GM18511 (cell line): ENCODE measurements around the gene ESYT1.
"Not testable (repeated sequence)": the region's sequence is repeated elsewhere in the genome, so short reads cannot be mapped to it uniquely, and the experiment has no call there.

Experiments used
- ATAC-seq: cut with Tn5 transposase; IDR thresholded peaks from one replicate; pipeline ENCODE4 v1.9.1; 2021; ENCODE audit warnings: mild to moderate bottlenecking, moderate library complexity; ENCODE audit not compliant: unreplicated experiment

Gene ESYT1

DNA sequence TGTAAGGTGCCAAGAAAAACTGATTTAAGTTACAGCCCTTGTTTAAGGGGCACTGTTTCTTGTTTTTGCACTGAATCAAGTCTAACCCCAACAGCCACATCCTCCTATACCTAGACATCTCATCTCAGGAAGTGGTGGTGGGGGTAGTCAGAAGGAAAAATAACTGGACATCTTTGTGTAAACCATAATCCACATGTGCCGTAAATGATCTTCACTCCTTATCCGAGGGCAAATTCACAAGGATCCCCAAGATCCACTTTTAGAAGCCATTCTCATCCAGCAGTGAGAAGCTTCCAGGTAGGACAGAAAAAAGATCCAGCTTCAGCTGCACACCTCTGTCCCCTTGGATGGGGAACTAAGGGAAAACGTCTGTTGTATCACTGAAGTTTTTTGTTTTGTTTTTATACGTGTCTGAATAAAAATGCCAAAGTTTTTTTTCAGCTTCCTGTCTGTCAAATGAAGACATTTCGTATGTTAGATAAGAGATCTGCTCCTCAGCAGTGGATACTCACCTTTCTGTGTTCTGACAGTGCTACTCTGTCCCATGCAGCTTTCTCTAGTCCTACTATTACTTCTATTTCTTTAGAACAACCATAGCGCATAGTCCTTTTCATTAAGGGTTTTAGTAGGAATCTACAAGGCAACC lies 24.9 kb upstream of the ESYT1 start:
- no peak for ATAC-seq

DNA sequence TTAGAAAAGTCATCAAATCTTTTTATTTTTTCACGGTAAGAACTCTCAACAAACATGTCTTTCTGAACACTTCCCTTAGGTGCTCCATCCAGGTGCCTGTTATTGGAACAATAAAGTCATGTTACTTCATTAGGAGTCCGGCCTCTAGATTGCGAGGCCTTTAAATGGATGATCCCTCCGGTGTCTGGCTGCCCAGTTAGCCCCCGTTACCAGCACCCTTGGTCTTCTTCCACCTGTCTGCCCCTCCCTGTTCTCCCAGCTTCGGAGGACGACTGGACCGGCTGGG lies 24.3 kb upstream of the ESYT1 start:
- ATAC-seq: no peak

DNA sequence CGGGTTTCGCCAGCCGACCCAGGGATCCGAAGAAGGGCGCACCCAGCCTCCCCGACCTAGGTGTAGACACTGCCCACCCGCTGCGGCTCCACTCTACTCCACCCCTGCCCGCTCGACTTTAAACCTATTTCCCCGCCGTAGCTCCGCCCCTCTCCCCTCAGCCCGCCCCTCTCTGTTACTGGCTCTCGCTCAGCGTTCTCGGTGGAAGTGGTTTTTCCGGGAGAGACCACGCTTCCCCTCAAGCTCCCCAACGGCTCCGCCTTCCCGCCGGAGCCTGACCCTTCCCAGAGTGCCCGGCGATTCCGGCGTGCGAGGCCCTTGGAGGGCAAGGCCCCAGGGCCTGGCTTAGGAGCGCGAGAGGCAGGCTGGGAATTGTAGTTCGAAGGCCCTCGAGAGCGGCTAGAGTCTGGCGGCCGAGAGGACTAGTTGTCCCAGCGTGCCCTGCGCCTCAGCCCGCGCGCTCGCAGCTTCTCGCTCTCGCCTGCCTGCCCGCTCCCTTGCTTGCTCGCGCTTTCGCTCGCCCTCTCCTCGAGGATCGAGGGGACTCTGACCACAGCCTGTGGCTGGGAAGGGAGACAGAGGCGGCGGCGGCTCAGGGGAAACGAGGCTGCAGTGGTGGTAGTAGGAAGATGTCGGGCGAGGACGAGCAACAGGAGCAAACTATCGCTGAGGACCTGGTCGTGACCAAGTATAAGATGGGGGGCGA lies 23.8 kb upstream of the ESYT1 start, which contains the start of gene PA2G4:
TSS of gene PA2G4 (plus strand) at position 451 of the 706 bp plus-strand sequence. CDS start at position 630, 179 bp downstream.
- peak; percentile 96 for ATAC-seq

DNA sequence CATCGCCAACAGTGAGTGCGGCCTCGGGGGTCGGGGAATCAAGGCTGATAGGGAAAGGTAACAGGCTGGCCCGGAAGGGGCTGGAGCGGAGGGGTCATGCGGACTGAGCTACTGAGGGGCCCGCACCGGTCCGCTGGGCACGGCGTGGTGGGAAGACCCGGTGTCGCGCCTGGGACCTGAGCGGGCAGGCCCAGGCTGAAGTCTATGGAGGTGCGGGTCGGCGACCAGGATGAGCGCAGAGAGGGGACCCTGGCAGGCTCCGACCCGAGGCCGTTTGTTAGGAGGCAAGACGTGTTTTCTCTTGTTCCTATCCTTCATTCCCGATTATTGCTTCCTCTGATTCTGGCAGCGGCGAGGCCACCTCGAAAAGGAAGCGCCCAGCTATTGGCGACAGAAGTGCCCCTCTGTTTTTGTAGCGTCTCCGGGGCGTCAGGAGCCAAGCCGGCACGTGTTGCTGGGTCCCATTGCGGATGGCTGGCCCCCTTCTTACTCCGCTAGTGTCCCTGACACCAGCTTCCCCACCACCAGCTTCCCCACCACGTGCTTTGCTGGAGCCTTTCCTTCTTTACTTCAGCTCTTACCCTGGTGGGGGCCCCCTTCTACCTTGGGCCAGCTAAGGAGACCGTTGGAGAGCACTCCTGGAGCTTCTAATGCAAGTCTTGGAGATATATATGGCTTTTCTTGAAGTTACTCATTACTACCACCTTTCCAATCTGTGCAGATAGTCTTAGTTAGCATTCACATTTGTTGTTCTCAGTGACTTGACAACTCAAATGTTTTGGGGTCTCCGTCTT lies 23.1 kb upstream of the ESYT1 start:
- ATAC-seq: peak; percentile 14

DNA sequence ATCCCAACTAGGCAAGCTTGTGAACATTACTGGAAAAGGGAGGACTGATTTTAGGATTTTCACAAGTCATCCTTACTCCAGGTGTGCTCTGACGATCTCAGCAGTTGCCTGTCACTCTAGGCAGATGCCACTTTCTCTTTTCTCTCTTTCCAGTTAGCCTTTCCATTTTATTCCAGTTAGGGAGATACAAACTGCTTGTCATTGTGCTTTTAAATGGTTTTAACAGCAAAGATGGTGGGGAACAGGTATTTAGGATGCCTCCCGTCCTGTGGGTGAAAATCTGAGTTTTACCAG lies 22.5 kb upstream of the ESYT1 start:
- ATAC-seq: no peak

DNA sequence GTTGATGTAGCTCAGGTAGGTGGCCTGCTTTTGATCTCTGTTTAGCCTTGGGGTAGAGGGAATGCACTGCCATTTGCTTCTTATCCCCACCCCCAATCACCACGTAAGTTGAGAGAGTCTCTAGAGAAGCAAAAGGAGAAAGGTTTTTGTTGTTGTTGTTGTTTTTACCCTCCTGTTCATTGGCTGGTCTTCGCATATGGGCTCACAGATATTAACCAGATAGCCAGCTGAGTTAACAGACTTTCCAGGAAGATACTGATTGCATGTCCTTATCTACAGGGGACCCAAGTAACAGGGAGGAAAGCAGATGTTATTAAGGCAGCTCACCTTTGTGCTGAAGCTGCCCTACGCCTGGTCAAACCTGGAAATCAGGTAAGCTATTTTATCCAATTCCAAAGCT lies 20.8 kb upstream of the ESYT1 start:
- ATAC-seq: no peak

DNA sequence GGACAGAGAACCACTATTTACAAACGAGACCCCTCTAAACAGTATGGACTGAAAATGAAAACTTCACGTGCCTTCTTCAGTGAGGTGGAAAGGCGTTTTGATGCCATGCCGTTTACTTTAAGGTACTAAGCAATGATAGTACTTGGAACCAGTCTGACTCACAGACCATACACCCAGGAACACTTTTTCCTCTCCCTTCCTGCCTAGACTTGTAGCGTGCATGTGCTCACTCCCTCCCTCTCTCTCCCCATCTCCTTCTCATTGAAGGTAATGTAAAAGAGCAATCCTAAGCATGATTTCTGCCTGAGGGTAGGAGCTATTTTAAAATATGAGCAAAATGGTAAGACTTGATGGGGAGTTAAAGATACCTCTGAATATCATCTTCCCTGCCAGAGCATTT lies 17.5 kb upstream of the ESYT1 start:
- ATAC-seq: no peak

DNA sequence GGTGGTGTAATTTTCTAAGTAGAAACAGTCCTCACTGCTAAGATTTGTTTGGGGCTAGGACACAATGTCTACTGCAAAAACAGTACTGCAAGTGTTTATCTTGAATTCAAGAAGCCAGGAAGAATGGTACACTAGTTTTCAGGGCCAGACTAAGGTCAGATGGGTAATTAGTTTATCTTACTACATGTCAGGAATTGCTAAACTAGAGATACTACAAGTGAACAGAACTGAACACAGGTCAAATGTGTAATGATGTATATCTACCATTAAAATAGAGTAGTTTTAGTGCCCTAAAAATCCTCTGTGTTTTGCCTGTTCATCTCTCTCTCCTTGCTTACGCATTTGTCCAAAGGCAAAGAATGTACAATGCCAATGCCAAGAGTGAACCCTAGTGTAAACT lies 14.0 kb upstream of the ESYT1 start:
- no peak for ATAC-seq

DNA sequence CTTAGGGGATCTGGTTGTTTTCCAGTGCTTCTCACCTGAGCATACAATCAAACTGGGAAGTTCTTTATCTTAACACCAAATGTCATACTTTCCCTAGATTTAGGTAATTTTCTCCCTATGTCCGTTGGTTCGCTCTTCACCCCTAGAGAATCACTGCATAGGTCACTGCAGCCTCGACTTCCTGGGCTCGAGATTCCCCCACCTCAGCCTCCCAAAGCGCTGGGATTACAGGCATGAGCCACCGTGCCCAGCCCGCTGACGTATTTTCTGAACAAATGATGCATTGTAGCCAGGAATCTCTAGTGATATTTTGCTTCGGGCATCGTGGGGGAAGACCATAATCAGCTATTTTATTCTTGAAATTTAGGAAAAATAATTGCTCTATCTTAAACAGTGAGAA lies 12.7 kb upstream of the ESYT1 start:
- no peak for ATAC-seq

DNA sequence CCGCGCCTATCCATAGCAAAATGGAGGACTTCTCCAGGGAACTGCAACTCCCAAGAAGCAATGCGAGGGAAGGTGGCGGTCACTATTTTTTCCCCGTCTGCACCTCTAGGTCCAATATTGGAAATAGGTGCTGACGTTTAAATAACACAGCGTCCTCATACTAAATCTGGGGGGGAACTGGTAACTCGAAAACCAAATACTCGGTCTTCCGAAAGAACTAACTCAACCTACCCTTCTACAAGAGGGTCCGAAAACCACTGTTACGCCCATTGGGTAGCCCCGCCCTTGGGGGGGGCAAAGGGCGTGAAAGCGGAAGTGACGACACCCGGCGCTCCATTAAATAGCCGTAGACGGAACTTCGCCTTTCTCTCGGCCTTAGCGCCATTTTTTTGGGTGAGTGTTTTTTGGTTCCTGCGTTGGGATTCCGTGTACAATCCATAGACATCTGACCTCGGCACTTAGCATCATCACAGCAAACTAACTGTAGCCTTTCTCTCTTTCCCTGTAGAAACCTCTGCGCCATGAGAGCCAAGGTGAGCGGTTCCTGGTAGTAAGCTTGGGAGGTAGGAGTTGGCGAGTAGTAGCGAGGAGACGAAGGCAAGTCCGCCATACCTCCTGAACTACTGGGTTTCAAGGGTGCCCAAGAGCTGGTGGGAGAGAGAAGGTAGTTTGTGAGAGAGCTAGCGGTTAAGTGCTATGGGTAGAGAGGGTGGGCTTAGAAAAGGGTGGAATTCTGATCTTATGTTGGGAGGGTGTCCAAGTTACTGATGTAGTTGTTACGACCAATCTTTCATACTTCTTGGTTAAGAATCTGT lies 11.6 kb upstream of the ESYT1 start, which contains the start of gene RPL41:
TSS of gene RPL41 (plus strand) at position 367 of the 815 bp plus-strand sequence.
- ATAC-seq: peak; percentile 51

DNA sequence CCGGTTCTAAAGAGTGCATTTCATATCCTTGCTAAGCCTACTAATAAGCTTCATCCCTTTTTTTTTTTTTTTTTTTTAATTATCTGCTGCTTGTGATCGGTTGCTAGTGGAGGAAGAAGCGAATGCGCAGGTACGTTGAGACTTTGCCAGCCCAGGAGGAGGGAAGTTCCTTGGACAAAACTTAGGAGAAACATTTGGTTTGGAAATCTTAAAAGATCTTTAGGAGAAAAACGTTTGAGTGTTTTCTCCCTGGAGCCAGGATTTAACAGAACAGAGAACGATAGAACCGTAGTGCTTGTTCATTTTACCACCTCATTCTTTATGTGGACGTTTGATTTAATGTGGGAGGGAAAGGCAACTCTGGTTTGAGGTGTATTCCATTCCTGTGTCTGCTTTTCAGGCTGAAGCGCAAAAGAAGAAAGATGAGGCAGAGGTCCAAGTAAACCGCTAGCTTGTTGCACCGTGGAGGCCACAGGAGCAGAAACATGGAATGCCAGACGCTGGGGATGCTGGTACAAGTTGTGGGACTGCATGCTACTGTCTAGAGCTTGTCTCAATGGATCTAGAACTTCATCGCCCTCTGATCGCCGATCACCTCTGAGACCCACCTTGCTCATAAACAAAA lies 10.9 kb upstream of the ESYT1 start:
- ATAC-seq: not testable (repeated sequence)

DNA sequence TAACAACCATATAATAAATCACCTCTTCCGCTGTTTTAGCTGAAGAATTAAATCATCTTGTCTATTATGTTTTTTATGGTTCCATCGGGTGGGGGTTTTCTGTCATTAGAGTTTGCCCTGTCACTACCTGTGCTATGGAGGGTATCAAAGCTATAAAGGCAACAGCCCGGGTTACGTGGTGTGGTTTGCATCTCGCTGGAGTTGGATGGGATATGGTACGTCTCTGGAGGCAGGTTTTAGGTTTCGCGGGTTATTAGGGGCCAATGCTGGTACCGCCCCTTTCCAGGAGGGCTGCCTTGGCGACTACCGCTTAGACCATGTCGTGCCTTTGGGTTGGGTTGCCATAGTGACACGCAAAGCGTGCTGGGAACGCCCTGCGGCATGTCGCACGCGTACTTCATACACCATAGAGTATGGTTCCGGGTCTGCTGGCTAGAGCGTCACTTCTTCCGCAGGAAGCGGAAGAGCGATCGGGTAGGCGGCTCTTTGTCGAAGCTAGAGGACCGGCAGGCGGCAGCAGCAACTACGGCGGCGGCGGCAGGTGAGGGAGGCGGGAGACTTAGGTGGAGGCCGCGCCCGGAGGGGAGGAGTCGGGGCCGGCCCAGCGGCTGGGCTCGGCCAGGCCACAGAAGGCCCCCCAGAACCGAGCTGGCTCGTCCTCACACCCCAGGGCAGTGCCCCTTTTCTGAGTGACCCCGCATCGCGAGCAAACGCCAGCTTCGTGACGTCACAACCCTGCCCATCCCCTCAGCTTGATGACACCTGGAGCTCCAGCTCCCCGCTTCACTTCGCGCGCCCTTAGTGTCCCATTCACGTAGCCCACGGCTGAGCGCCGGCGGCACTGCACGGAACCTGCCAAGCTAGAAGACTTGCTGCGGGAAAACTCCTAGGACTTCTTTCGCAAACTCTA lies 10.0 kb upstream of the ESYT1 start, which contains the start of gene ZC3H10:
TSS of gene ZC3H10 (plus strand) at position 489 of the 910 bp plus-strand sequence. CDS start 2,297 bp downstream, outside the sequence.
- peak; percentile 85 for ATAC-seq

DNA sequence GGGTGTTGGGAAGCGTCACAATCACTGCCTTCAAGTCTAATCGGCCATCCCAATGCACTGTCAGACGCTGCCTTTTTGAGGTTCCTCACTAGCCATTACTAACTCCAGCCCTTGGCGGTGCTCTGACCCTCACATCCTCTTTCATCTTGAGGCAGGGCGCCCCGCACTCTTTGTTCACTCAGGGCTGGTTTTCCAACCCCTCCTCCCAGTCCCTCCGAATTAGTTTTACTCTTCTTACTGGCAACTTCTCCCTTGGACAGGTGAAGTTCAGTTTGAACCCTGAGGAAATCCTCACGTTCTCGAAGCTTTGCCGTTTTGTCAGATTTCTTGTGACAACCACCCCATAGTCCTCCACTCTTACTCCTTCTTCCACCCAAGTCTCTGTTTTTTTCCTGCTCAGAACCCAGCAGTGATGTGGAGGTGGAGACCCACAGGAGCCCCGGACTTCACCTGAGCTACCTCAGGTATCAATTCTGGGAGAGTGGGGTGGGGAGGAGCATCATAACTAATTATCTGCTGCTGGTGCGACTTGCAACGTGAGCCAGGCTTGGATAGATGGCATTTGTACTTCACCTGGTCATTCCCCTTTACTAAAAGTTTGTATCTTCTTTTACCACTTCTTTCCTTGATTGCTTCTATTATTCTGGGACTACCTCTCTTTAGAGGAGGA lies 9.2 kb upstream of the ESYT1 start:
- no peak for ATAC-seq

DNA sequence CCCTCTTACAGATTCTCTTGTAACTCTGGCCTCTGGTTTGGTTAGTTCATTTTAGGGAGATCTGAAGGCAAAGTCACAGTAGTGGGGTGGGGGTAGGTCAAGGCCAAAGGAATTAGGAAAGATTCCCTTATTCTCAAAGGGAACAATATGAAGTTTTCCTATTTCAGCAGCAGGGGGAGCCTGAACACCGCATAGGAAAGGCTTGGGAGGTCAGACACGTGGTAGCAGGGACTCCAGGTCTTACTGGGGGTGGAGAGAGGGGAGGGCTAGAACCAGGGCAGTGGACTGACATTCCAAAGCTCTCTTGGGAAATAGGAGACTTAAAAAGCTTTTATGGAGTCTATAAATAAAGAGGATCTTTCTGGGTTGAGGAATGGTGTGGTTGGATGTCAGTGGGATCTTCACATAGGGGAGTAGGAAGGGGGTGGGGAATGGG lies 8.7 kb upstream of the ESYT1 start:
- no peak for ATAC-seq

DNA sequence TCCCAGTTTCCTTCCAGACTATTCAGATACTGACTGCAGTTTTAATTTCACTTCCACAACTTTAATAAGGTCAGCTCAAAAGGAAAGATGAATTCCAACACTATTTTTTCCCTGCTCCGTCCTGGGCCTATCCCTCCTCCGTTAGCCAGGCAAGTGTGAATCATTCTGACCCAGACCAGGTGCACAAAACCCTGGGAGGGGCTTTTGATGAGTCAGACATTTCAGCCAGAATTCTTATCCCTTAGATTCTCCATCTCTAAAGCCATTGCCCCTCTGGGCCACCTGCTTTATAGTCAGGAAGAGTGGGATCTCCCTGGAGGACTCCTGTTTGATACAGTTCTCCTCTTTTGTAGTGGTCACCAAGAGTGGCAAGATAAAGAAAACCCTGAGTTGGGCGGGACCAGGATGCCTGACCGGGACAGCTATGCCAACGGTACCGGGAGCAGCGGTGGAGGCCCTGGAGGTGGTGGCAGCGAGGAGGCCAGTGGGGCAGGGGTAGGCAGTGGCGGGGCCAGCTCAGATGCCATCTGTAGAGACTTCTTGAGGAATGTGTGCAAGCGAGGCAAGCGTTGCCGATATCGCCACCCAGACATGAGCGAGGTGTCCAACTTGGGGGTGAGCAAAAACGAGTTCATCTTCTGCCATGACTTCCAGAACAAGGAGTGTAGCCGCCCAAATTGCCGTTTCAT lies 7.8 kb upstream of the ESYT1 start:
- no peak for ATAC-seq

DNA sequence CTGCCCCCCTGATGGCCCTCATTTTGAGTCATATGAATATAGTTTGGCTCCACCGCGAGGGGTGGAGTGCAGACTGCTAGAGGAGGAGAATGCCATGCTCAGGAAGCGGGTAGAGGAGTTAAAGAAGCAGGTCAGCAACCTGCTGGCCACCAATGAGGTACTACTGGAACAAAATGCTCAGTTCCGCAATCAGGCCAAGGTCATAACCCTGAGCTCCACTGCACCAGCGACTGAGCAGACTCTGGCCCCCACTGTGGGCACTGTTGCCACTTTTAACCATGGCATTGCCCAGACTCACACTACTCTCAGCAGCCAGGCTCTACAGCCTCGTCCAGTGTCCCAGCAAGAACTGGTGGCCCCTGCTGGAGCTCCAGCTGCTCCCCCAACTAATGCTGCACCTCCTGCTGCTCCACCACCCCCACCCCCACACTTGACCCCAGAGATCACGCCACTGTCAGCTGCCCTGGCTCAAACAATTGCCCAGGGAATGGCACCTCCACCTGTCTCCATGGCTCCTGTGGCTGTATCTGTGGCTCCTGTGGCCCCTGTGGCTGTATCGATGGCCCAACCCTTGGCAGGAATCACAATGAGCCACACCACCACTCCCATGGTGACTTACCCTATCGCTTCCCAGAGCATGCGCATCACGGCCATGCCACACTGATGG lies 6.7 kb upstream of the ESYT1 start:
- ATAC-seq: no peak

DNA sequence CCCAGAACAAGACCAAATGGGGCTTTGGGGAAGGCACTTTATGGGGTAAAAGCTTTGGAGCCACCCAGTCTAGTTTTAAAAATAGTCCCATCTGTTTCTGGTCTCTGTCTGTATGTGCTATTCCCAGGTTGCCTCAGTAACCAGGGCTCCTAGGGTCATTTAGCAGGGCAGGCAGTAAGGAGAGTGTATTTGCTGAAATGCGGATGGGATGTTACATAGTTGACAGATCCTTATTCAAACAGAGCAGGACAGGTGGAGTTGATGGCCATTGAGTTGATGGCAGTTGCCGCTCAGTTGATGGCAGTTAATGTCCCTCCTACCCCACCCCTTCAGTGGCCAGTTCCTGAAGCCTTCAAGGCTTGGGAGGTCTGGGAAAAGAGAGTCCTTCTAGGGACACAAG lies 5.4 kb upstream of the ESYT1 start:
- no peak for ATAC-seq

DNA sequence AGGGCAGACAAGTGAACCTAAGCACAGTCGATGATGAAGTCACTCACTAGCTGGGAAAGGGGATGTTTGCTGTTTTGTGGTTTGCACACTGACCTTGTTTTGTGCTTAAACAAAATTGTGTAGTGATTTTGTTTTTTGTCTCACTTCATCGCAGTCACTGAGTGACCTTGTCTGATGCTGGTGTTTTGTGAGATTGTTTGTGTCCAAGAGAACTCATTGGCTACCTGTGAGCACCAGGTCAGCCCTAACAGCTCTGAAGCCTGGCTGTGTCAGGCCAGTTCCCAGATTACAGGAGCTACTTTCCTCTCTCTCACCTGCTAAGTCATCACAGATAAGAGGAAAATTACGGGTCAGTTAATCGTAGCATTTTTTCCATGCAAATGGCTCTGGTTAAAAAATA lies 3.9 kb upstream of the ESYT1 start:
- no peak for ATAC-seq
